EL (cell line): ENCODE measurements around the gene MPEG1.
A peak's percentile ranks its signal among the peaks of the same experiment; 100 is the strongest.

Source experiments
- DNase-seq: peaks from one replicate; pipeline ENCODE4 v3.0.0-alpha.2; 2016

The MPEG1 gene

GRCh38 chr11:59212744-59213631, at the start of gene MPEG1:
TSS of gene MPEG1 (minus strand) at chr11:59212927. CDS start at chr11:59212865, 62 bp downstream.
- no peak for DNase-seq

- no peak for DNase-seq
Measured at GRCh38 chr11:59262177-59262818, 49.6 kb upstream of the MPEG1 start.

- DNase-seq = no peak
Measured at GRCh38 chr11:59261150-59261549, 48.4 kb upstream of the MPEG1 start.

- no peak for DNase-seq
Measured at GRCh38 chr11:59259867-59260475, 47.2 kb upstream of the MPEG1 start.

- DNase-seq = no peak
Measured at GRCh38 chr11:59259047-59259446, 46.3 kb upstream of the MPEG1 start.

GRCh38 chr11:59255281-59255680, 42.6 kb upstream of the MPEG1 start:
- DNase-seq = no peak

GRCh38 chr11:59254286-59254685, 41.6 kb upstream of the MPEG1 start:
- DNase-seq = no peak

- DNase-seq = no peak
Measured at GRCh38 chr11:59253001-59253400, 40.3 kb upstream of the MPEG1 start.

- DNase-seq = no peak
Measured at GRCh38 chr11:59249535-59249934, 36.8 kb upstream of the MPEG1 start.

GRCh38 chr11:59247531-59248227, 35.0 kb upstream of the MPEG1 start:
- DNase-seq = peak; percentile 31

GRCh38 chr11:59243633-59244032, 30.9 kb upstream of the MPEG1 start:
- no peak for DNase-seq

- no peak for DNase-seq
Measured at GRCh38 chr11:59240322-59240721, 27.6 kb upstream of the MPEG1 start.

- no peak for DNase-seq
Measured at GRCh38 chr11:59226396-59226795, 13.7 kb upstream of the MPEG1 start.

GRCh38 chr11:59225017-59225416, 12.3 kb upstream of the MPEG1 start:
- DNase-seq = no peak

GRCh38 chr11:59224351-59224928, 11.7 kb upstream of the MPEG1 start:
- no peak for DNase-seq

GRCh38 chr11:59223611-59224010, 10.9 kb upstream of the MPEG1 start:
- DNase-seq = no peak

GRCh38 chr11:59223177-59223576, 10.4 kb upstream of the MPEG1 start:
- DNase-seq = no peak

GRCh38 chr11:59222464-59223060, 9.8 kb upstream of the MPEG1 start:
- DNase-seq = no peak

- DNase-seq = peak; percentile 74
Measured at GRCh38 chr11:59221441-59221840, 8.7 kb upstream of the MPEG1 start.

- no peak for DNase-seq
Measured at GRCh38 chr11:59219836-59220235, 7.1 kb upstream of the MPEG1 start.

GRCh38 chr11:59218893-59219292, 6.2 kb upstream of the MPEG1 start:
- DNase-seq = no peak

GRCh38 chr11:59218319-59218718, 5.6 kb upstream of the MPEG1 start:
- no peak for DNase-seq
